ENCODE results near the gene USP6NL. TPM values are rescaled to one million over a fixed set of nuclear protein-coding genes. Genes with fewer than 3 reads are reported as not detected.

The USP6NL gene
- total RNA-seq, 1 experiment from 2014 or later = 35.6 TPM

DNA sequence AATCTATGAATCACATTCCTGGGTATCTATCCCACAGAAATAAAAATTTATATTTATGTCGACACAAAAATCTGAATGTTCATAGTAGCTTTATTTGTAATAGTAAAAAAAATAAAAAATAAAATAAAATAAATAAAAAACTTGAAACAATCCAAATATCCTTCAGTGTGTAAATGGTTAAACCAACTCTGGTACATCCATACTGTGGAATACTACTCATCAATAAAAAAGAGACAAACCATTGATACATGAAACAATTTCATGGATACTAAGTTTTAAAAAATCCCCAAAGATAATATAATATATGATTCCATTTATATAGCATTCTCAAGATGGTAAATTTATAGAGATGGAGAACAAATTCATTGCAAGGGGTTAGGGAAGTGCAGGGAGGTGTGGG is 48.6 kb downstream of the USP6NL start:
- H3K27me3 ChIP-seq (replicated peaks; ENCODE audit: control insufficient read depth, insufficient read depth, low read length) = no peaks in the 10 kb centered on the region
- Mint-ChIP-seq H3K27ac (ENCODE audit: unreplicated experiment) (no peak overlapping the region), H3K36me3 (ENCODE audit: insufficient read depth, unreplicated experiment) (no peaks in the 10 kb centered on the region), H3K4me1 (ENCODE audit: low read depth, unreplicated experiment) (peaks cover 43% of the 10 kb centered on the region), H3K4me3 (ENCODE audit: unreplicated experiment) (no peak overlapping the region), H3K9me3 (ENCODE audit: unreplicated experiment) (no peaks in the 10 kb centered on the region), H3K27me3 (ENCODE audit: insufficient read depth, unreplicated experiment) (no peaks in the 10 kb centered on the region)
- ChIA-PET POLR2A (no interaction called here), CTCF (no interaction called here)
- BruUV-seq (replicated peaks) = no TSS peak
- no peak overlapping the region for H3K4me3 ChIP-seq (ENCODE audit: low read depth, low read length)
- intact Hi-C loops (cut with micrococcal nuclease; ENCODE audit: unreplicated experiment) = no loop called here
- no peaks in the 10 kb centered on the region for H3K9me3 ChIP-seq
- no peaks in the 10 kb centered on the region for H3K36me3 ChIP-seq (ENCODE audit: control insufficient read depth, insufficient read depth, low read length)
- DNase-seq = no peak
- H3K4me1 ChIP-seq = peaks cover 36% of the 10 kb centered on the region
- TF ChIP-seq CTCF (IDR thresholded peaks at IDR 0.05; ENCODE audit: insufficient read depth in 1 of 2, low read depth in 1 of 2, low read length in 1 of 2, severe bottlenecking in 1 of 2, unreplicated experiment in 1 of 2) = no peak

DNA sequence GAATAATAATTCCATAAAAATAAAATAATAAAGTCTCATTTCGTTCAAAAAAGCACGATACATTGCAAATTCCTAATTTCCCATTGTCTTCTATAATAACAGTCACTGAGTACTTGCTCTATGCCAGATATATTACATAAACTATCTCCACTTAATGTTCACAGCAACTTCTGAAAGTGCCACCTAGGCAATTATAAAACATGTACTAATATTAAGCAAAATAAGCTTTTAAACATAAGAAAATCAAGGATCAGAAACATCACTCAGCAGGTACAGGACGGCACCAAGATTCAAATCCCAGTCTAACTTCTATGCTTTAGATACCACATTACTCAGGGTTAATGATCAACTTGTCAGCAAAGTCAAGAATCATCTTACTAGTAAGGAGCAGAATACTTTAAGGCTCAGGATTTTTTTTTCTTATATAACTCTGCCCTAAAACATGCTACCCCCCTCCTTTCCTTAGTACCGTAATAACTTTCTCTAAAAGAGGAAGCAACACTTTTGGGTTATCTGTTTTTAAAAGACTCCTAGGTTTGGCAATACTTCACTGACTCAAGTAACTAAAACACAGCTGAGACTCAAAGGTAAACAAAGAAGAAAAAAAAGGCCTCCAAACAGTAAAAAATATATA is 51.3 kb downstream of the USP6NL start:
- H3K27me3 ChIP-seq (replicated peaks; ENCODE audit: control insufficient read depth, insufficient read depth, low read length) = no peaks in the 10 kb centered on the region
- H3K4me3 ChIP-seq (ENCODE audit: low read depth, low read length) = no peak overlapping the region
- H3K27ac Mint-ChIP-seq (ENCODE audit: unreplicated experiment) = no peak overlapping the region
- peaks cover 54% of the 10 kb centered on the region for H3K4me1 Mint-ChIP-seq (ENCODE audit: low read depth, unreplicated experiment)
- H3K9me3 ChIP-seq = peaks cover 4% of the 10 kb centered on the region; the same call in 1 of the 2 replicates
- DNase-seq = peak in 1 of 2 experiments; percentile 35
- CTCF ChIA-PET = no interaction called here
- no peak for TF ChIP-seq CTCF (IDR thresholded peaks at IDR 0.05; ENCODE audit: insufficient read depth in 1 of 2, low read depth in 1 of 2, low read length in 1 of 2, severe bottlenecking in 1 of 2, unreplicated experiment in 1 of 2)
- H3K27me3 Mint-ChIP-seq (ENCODE audit: insufficient read depth, unreplicated experiment) = no peaks in the 10 kb centered on the region
- BruUV-seq (replicated peaks) = no TSS peak
- POLR2A ChIA-PET = interaction anchor here (1.0 kb wide), 1 partner anchor 80 kb away, joined by 3 read pairs; no protein-coding TSS in a partner anchor
- no peaks in the 10 kb centered on the region for H3K36me3 Mint-ChIP-seq (ENCODE audit: insufficient read depth, unreplicated experiment)
- H3K9me3 Mint-ChIP-seq (ENCODE audit: unreplicated experiment) = peaks cover 18% of the 10 kb centered on the region
- H3K36me3 ChIP-seq (ENCODE audit: control insufficient read depth, insufficient read depth, low read length) = no peaks in the 10 kb centered on the region
- H3K4me1 ChIP-seq = peaks cover 42% of the 10 kb centered on the region
- intact Hi-C loops (cut with micrococcal nuclease; ENCODE audit: unreplicated experiment) = loop anchor here (2.0 kb wide), 1 partner anchor 51 kb away; the partner anchor contains the start of gene USP6NL
- peak overlapping the region; percentile 56 for H3K4me3 Mint-ChIP-seq (ENCODE audit: unreplicated experiment)

GRCh38 chr10:11557967-11558366 is 53.5 kb downstream of the USP6NL start:
- POLR2A ChIA-PET = no interaction called here
- BruUV-seq (replicated peaks) = no TSS peak
- Mint-ChIP-seq H3K27me3 (ENCODE audit: insufficient read depth, unreplicated experiment) (no peaks in the 10 kb centered on the region), H3K4me3 (ENCODE audit: unreplicated experiment) (no peak overlapping the region), H3K27ac (ENCODE audit: unreplicated experiment) (no peak overlapping the region), H3K4me1 (ENCODE audit: low read depth, unreplicated experiment) (peaks cover 58% of the 10 kb centered on the region), H3K9me3 (ENCODE audit: unreplicated experiment) (peaks cover 22% of the 10 kb centered on the region), H3K36me3 (ENCODE audit: insufficient read depth, unreplicated experiment) (no peaks in the 10 kb centered on the region)
- H3K9me3 ChIP-seq = peaks cover 4% of the 10 kb centered on the region; the same call in 1 of the 2 replicates
- DNase-seq = no peak
- H3K27me3 ChIP-seq (replicated peaks; ENCODE audit: control insufficient read depth, insufficient read depth, low read length) = no peaks in the 10 kb centered on the region
- no peak overlapping the region for H3K4me3 ChIP-seq (ENCODE audit: low read depth, low read length)
- no peak for TF ChIP-seq CTCF (IDR thresholded peaks at IDR 0.05; ENCODE audit: insufficient read depth in 1 of 2, low read depth in 1 of 2, low read length in 1 of 2, severe bottlenecking in 1 of 2, unreplicated experiment in 1 of 2)
- CTCF ChIA-PET = no interaction called here
- intact Hi-C loops (cut with micrococcal nuclease; ENCODE audit: unreplicated experiment) = no loop called here
- peaks cover 30% of the 10 kb centered on the region for H3K4me1 ChIP-seq
- no peaks in the 10 kb centered on the region for H3K36me3 ChIP-seq (ENCODE audit: control insufficient read depth, insufficient read depth, low read length)

All from Caco-2 (cell line).